Motor neuron (in vitro differentiated cells): ENCODE results near the gene FAM216B. TPM values are rescaled to one million over a fixed set of nuclear protein-coding genes. Genes with fewer than 3 reads are reported as not detected.

ENCODE experiments used
- ATAC-seq, 8 experiments: fragments of 200-7000 bp; cut with Tn5 transposase; replicated peaks in 6 of 8; 2 replicates each; pipeline ENCODE4 v1.8.0; 2021; ENCODE audit warnings: mild to moderate bottlenecking in 8 of 8, moderate library complexity in 8 of 8
- H3K27ac ChIP-seq, 2 donors: fragments of 250-450 bp; sonication (Bioruptor Pico); 2 replicates each; pipeline ENCODE4 v1.9.0; 2021; ENCODE audit warnings: antibody characterized with exemption in 2 of 2, mild to moderate bottlenecking in 2 of 2, moderate library complexity in 1 of 2
- H3K4me1 ChIP-seq, 2 donors: fragments of 250-450 bp; sonication (Bioruptor Pico); replicated peaks in 1 of 2; 2 replicates each; pipeline ENCODE4 v1.6.1; 2021; ENCODE audit warnings: antibody characterized with exemption in 2 of 2, mild to moderate bottlenecking in 2 of 2, moderate library complexity in 1 of 2
- H3K4me3 ChIP-seq, 5 donors: fragments of 250-450 bp; sonication (Bioruptor Pico); 2 replicates each; pipeline ENCODE4 v1.9.0; 2021; ENCODE audit warnings: antibody characterized with exemption in 5 of 5, mild to moderate bottlenecking in 5 of 5, moderate library complexity in 4 of 5
- WGBS, 10 experiments: fragments of 450-650 bp; shearing (Covaris generic); methylation state at CpG; one replicate each; pipeline ENCODE4 v1.0.0; 2022; 5-methylcytosine and 5-hydroxymethylcytosine counted together
- in situ Hi-C, 9 experiments: fragments of 400-800 bp; cut with MboI; loops; one replicate each; pipeline ENCODE4 v1.15.0; 2021; ENCODE audit warnings: low sequenced_read_pairs in 9 of 9, low pct_unique_long_range_greater_than_20kb in 2 of 9; ENCODE audit not compliant: unreplicated experiment in 9 of 9
- total RNA-seq, 8 experiments: library from RNA; unstranded; fragments of 300-600 nt; gene quantifications; 2 replicates each; pipeline versions ENCODE4 v1.2.3 to v1.2.4, GENCODE V29; 2022

FAM216B gene
- total RNA-seq, result 10 to 100 TPM in 1 of 8 experiments, under 1 TPM in 6, not detected in 1; 0.05 to 11.5 (median 0.17) TPM

DNA sequence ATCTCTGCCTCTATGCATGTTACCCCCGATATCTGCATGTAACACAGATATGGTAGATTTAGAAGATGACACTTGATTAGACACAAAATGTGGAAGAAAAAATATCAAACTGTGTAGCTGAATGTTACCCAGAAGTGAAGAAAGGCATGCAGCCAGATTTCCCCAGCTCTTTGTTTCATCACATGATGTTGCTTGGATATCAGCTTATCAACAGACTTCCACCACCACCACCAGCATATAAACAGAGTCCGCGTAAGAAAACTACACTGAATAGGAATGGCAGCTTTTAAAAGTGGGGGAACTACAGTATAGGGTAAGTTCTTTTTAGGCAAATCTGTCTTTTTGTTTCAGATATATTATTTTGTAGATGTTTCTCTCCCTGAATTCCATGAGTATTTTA is at the start of gene FAM216B:
TSS of gene FAM216B (plus strand) at position 233 of the 400 bp plus-strand sequence. CDS start 2,484 bp downstream, outside the sequence.
- peak in 1 of 8 experiments; percentile 25 for ATAC-seq
- WGBS, 10 experiments, result 50 to 100% (median 95%) methylated on average over 1 to 3 of the region's 3 CpGs; no CpG with 5 or more reads in 3 of the 10 experiments
- no peak within 1 kb of the TSS for H3K27ac ChIP-seq
- H3K4me3 ChIP-seq, result no peak within 1 kb of the TSS
- in situ Hi-C loops, result no loop called here
- no peaks in the 10 kb centered on the region for H3K4me1 ChIP-seq

GRCh38 chr13:42732073-42732472 is 49.3 kb upstream of the FAM216B start:
- Histone ChIP-seq H3K4me3 (no peak overlapping the region), H3K27ac (no peak overlapping the region), H3K4me1 (peaks cover 0 to 7% of the 10 kb centered on the region in 2 donors)
- ATAC-seq, result no peak
- in situ Hi-C loops, result no loop called here

DNA sequence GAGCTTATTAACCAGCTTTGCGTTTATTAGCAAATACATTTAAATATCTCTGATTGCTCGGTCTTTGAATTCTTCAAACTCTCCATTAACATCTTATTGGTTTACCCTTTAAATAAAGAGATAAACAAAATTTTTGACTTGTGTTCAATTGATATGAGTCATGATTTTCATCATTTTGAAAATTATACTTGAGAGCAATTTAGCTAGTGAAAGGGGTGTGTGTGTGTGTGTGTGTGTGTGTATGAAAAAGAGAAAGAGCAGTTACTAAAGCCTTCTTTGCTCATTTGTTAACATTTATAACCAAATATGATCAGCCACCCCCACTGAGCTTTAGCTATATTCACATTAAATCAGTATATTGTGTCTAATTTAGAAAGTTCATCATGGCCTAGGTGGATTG is 48.3 kb upstream of the FAM216B start:
- H3K27ac ChIP-seq, result no peak overlapping the region
- H3K4me1 ChIP-seq, result peaks cover 0 to 7% of the 10 kb centered on the region in 2 donors
- no peak for ATAC-seq
- whole genome bisulfite sequencing, 10 experiments, result 86 to 100% (median 97%) methylated on average over 2 of the region's 2 CpGs; no CpG with 5 or more reads in 4 of the 10 experiments
- no peak overlapping the region for H3K4me3 ChIP-seq
- in situ Hi-C loops, result no loop called here

DNA sequence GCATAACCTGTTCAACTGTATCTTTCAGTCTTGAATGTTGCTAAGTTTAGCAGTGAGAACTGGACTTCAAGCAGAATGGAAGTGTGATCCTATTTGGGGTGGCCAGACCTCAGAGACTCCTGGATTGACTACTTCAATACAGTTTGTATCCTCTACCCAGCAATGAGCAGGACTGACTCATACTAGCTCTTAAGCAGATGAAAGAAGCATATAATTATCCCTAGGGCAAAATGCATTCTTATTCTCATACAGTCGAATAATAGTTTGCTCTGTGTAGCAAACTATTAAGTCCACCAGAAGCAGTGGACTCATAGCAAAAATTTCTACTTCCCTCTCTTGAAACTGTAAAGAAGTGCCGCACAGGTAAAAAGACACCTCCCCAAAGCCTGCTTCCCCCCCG is 46.4 kb upstream of the FAM216B start:
- H3K4me1 ChIP-seq, result peaks cover 0 to 7% of the 10 kb centered on the region in 2 donors
- no peak overlapping the region for H3K27ac ChIP-seq
- in situ Hi-C loops, result no loop called here
- peak in 3 of 8 experiments; percentile 64 to 67 (median 64) for ATAC-seq
- no peak overlapping the region for H3K4me3 ChIP-seq
- WGBS, 10 experiments, result 25 to 93% (median 60%) methylated on average over 1 to 3 of the region's 3 CpGs; no CpG with 5 or more reads in 5 of the 10 experiments

DNA sequence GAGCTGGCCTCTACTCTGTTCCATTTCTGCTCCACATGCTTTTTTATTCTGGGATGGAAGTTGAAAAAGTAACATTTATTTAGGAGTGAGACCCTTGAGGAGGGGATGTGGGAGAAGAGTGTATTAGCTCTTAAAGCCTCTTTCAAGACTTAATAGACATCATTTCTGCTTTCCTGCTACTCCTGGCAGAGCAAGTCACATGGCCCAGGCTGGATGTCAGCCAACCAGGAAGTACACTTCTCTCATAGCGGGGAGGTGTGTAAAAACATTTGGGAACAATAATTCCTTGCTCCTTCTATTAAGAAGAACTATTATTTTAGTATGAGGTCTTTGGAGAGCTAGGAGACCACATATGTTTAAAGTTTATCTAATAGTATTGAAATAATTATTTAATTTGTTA is 40.6 kb upstream of the FAM216B start:
- WGBS, 10 experiments, result 22 to 100% (median 83%) methylated on average over 1 of the region's 1 CpG; no CpG with 5 or more reads in 5 of the 10 experiments
- H3K4me3 ChIP-seq, result no peak overlapping the region
- peaks cover 0 to 12% of the 10 kb centered on the region in 2 donors for H3K4me1 ChIP-seq
- peak in 1 of 8 experiments; percentile 38 for ATAC-seq
- no peak overlapping the region for H3K27ac ChIP-seq
- in situ Hi-C loops, result no loop called here

DNA sequence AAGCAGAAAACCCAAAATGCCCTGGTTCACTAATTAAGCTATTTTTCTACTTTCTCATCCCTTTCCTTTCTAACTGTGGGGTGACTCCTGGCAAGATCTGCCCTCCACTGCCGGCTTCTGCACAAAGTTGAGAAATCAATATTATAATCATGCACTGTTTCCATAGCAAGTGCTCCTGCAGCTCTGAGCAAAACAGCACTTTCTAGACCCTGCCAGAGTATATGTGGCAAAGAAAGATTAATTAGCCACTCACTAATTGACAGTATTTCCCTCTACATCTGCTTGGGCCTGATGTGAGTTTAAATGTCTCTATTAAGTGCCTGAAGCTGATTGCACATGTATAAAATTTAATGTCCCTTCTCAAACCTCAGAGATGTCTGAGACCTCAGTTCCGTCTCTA is 39.5 kb upstream of the FAM216B start:
- 17 to 92% (median 67%) methylated on average over 1 of the region's 2 CpGs; no CpG with 5 or more reads in 4 of the 10 experiments for WGBS, 10 experiments
- Histone ChIP-seq H3K27ac (no peak overlapping the region), H3K4me3 (no peak overlapping the region), H3K4me1 (peaks cover 0 to 7% of the 10 kb centered on the region in 2 donors)
- in situ Hi-C loops, result no loop called here
- ATAC-seq, result peak in 5 of 8 experiments; percentile 20 to 59 (median 43)

GRCh38 chr13:42745655-42746054 is 35.7 kb upstream of the FAM216B start:
- in situ Hi-C loops, result no loop called here
- Histone ChIP-seq H3K4me3 (no peak overlapping the region), H3K27ac (no peak overlapping the region), H3K4me1 (peaks cover 0 to 7% of the 10 kb centered on the region in 2 donors)
- 91 to 100% (median 98%) methylated on average over 3 to 6 of the region's 6 CpGs; no CpG with 5 or more reads in 3 of the 10 experiments for WGBS, 10 experiments
- ATAC-seq, result no peak

DNA sequence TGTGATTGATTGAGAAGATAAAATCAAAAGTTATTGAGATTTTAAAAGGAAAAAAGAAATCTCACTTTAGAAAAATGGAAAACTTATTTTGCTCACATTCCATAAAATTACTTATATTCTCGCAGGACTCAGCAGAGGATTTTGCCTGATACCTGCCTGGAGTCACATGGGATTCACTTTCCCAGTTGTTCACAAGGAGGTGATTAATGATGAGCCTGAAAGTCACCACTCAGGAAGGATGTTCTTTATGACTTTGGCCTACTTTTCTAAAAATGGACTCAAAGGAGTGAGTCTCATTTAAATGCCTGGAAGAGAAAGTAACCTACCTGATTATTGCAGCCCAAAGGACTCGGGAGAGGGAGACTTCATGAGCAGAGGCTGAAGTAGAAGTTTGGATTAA is 34.5 kb upstream of the FAM216B start:
- no peak overlapping the region for H3K27ac ChIP-seq
- H3K4me3 ChIP-seq, result no peak overlapping the region
- peaks cover 0 to 2% of the 10 kb centered on the region in 2 donors for H3K4me1 ChIP-seq
- ATAC-seq, result peak in 2 of 8 experiments; percentile 7 to 11
- in situ Hi-C loops, result no loop called here
- WGBS, 10 experiments, result 17 to 100% (median 73%) methylated on average over 1 to 2 of the region's 2 CpGs

GRCh38 chr13:42747399-42747873 is 33.9 kb upstream of the FAM216B start:
- ATAC-seq, result peak in 6 of 8 experiments; percentile 80 to 95 (median 92)
- no peak overlapping the region for H3K4me3 ChIP-seq
- H3K27ac ChIP-seq, result no peak overlapping the region
- in situ Hi-C loops, result no loop called here
- no peaks in the 10 kb centered on the region for H3K4me1 ChIP-seq
- WGBS, 10 experiments, result 0 to 81% (median 38%) methylated on average over 1 to 4 of the region's 4 CpGs; no CpG with 5 or more reads in 2 of the 10 experiments

DNA sequence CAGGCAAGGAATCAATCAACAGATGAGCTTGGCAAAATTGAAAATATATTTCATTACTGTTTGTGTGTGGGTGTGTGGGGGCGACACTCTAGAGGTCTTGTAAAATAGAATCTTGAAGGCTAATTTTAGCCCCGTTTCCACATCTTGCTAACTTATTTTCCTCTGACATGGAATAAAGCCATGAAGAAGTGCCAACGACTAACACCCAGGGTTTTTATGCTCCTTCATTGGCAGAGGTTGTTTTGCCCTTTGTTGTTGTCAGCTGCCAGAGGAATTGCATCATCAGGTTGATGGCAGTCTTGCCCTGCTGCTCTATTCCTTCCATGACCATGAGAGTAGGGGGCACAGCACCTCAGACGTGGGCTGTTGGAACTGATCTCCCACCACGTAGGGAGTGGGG is 30.6 kb upstream of the FAM216B start:
- in situ Hi-C loops, result no loop called here
- Histone ChIP-seq H3K27ac (no peak overlapping the region), H3K4me3 (no peak overlapping the region), H3K4me1 (peaks cover 0 to 8% of the 10 kb centered on the region in 2 donors)
- 0 to 94% (median 65%) methylated on average over 1 to 3 of the region's 5 CpGs; no CpG with 5 or more reads in 4 of the 10 experiments for WGBS, 10 experiments
- ATAC-seq, result no peak

DNA sequence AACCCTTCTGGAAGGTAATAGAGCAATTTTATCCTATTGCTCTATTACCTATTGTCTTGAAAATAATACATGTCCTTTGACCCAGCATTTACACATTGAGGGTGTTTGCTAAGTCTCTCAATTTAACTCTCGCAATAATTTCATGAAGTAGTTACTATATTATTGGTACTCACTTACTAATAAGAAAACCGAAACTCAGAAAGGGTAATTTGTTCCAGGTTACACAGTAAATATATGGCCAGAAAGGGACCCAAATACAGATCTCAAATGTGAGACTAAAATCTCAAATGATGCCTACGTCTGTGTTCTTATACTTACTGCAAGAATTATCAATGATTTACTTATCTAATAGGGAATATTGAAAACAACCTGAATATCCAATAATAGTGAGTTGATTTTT is 29.7 kb upstream of the FAM216B start:
- H3K4me3 ChIP-seq, result no peak overlapping the region
- peaks cover 0 to 8% of the 10 kb centered on the region in 2 donors for H3K4me1 ChIP-seq
- H3K27ac ChIP-seq, result no peak overlapping the region
- ATAC-seq, result no peak
- in situ Hi-C loops, result no loop called here
- WGBS, 10 experiments, result 60 to 100% (median 93%) methylated on average over 1 to 3 of the region's 3 CpGs

DNA sequence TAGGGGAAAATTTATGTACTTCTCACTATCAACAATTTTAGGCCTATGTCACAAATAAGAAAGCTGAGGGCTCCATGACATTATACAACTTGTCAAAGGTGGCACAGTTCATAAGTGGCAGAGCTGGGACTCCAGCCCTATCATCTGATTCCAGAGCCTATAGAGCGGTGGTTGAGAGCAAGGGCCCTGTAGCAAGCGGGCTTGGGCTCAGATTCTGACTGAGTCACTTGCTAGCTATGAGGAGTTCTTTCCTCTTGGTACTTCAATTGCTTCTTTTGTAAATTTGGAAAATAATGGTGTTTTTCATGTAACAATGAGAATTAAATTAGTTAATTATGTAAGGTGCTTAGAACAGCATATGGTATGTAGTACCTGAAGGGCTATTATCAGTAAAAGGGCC is 28.7 kb upstream of the FAM216B start:
- 93 to 100% (median 100%) methylated on average over 1 to 2 of the region's 2 CpGs; no CpG with 5 or more reads in 4 of the 10 experiments for WGBS, 10 experiments
- no peak for ATAC-seq

DNA sequence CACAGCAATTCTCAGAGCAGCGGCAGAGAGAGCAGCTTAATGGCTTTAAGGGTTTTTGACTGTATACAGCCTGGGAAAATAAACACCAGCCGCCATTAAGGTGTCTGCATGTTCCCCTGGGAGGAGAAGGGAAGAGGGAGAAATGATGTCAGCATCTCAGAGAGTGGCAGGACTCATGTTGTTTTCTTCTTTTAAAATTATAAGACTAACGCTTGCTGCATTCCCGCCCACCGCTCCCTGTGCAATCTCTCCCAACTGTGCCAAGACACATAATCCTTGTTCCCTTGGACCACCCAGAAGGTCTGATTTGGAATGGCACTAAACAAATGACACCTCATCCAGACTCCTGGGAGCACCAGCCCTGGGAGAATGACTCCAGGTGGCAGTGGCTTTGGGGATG is 27.7 kb upstream of the FAM216B start:
- H3K4me1 ChIP-seq, result peaks cover 0 to 8% of the 10 kb centered on the region in 2 donors
- no peak overlapping the region for H3K27ac ChIP-seq
- no peak overlapping the region for H3K4me3 ChIP-seq
- peak in 5 of 8 experiments; percentile 41 to 80 (median 53) for ATAC-seq
- 59 to 100% (median 82%) methylated on average over 2 to 4 of the region's 5 CpGs; no CpG with 5 or more reads in 2 of the 10 experiments for WGBS, 10 experiments
- in situ Hi-C loops, result no loop called here

More for the DNA sequence above, 28.7 kb upstream of the FAM216B start:
- in situ Hi-C loops, result no loop called here
- Histone ChIP-seq H3K4me1 (peaks cover 0 to 8% of the 10 kb centered on the region in 2 donors), H3K4me3 (no peak overlapping the region), H3K27ac (no peak overlapping the region)
